Adipocyte (in vitro differentiated cells): ENCODE measurements around the gene FALEC.
A peak's percentile ranks its signal among the peaks of the same experiment; 100 is the strongest.

ENCODE experiments used
- DNase-seq: peaks from one replicate; pipeline ENCODE4 v3.0.0-alpha.2; 2015; ENCODE audit warnings: low read depth
- H3K27me3 ChIP-seq: replicated peaks from 2 replicates; pipeline ENCODE4 v1.7.0; 2013; ENCODE audit warnings: mild to moderate bottlenecking, low read length, moderate library complexity; ENCODE audit not compliant: control insufficient read depth, insufficient read depth
- H3K36me3 ChIP-seq: 2 replicates; pipeline ENCODE4 v1.7.0; 2013; ENCODE audit warnings: low read length, mild to moderate bottlenecking, moderate library complexity; ENCODE audit not compliant: control insufficient read depth, insufficient read depth, severe bottlenecking
- H3K4me1 ChIP-seq: 2 replicates; pipeline ENCODE4 v1.7.0; 2013; ENCODE audit warnings: mild to moderate bottlenecking, low read length, moderate library complexity; ENCODE audit not compliant: control insufficient read depth, insufficient read depth
- H3K4me3 ChIP-seq: 2 replicates; pipeline ENCODE4 v1.7.0; 2013; ENCODE audit warnings: mild to moderate bottlenecking, low read length, moderate library complexity
- H3K9ac ChIP-seq: 2 replicates; pipeline ENCODE4 v1.7.0; 2013; ENCODE audit warnings: mild to moderate bottlenecking, low read length, moderate library complexity
- H3K9me3 ChIP-seq: 2 replicates; pipeline ENCODE4 v1.7.0; 2013; ENCODE audit warnings: mild to moderate bottlenecking, low read length, moderate library complexity; ENCODE audit not compliant: control insufficient read depth

FALEC gene

DNA sequence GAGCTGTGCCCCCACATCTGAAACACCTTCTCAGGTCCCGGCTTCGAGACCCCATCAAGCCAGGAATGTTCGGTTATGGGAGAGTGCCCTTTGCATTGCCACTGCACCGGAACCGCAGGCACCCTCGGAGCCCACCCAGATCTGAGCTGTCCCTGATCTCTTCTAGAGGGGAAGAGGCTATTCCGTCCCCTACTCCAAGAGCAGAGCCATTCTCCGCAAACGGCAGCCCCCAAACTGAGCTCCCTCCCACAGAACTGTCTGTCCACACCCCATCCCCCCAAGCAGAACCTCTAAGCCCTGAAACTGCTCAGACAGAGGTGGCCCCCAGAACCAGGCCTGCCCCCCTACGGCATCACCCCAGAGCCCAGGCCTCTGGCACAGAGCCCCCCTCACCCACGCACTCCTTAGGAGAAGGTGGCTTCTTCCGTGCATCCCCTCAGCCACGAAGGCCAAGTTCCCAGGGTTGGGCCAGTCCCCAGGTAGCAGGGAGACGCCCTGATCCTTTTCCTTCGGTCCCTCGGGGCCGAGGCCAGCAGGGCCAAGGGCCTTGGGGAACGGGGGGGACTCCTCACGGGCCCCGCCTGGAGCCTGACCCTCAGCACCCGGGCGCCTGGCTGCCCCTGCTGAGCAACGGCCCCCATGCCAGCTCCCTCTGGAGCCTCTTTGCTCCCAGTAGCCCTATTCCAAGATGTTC is 38.0 kb downstream of the FALEC start:
- H3K9ac ChIP-seq, result peak overlapping the region; percentile 83
- H3K27me3 ChIP-seq, result no peaks in the 10 kb centered on the region
- H3K4me1 ChIP-seq, result peaks cover 46% of the 10 kb centered on the region
- no peak overlapping the region for H3K4me3 ChIP-seq
- DNase-seq, result no peak
- no peaks in the 10 kb centered on the region for H3K9me3 ChIP-seq
- H3K36me3 ChIP-seq, result peaks cover 31% of the 10 kb centered on the region

- Histone ChIP-seq H3K4me3 (no peak overlapping the region), H3K9me3 (no peaks in the 10 kb centered on the region), H3K4me1 (peaks cover 49% of the 10 kb centered on the region), H3K27me3 (no peaks in the 10 kb centered on the region), H3K9ac (peak overlapping the region; percentile 83), H3K36me3 (peaks cover 31% of the 10 kb centered on the region)
- DNase-seq, result no peak
Measured at GRCh38 chr1:150554086-150554452, 38.5 kb downstream of the FALEC start.

DNA sequence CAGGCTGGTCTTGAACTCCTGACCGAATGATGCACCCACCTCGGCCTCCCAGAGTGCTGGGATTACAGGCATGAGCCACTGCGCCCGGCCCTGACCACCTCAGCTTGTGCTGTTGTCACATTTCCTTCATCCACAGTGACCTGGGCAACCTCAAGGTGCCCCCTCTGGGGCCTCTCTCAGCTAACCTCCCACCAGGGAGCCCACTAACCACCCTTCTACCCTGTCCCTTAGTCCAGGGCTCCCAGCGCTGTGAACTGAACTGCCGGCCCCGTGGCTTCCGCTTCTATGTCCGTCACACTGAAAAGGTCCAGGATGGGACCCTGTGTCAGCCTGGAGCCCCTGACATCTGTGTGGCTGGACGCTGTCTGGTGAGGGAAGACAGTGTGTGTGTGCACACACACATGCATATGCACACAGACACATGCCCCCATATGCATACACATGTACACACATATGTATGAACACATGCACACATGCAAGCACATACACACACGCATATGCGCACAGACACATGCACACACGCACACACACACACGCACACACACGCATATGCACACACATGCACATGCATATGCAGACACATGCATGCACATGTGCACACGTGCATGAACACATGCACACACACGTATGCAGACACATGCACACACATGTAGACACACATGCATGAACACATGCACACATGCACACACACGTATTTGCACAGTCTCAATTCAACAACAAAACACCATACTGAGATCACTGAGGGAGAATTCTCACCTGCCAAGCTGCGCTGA is 39.8 kb downstream of the FALEC start:
- no peaks in the 10 kb centered on the region for H3K9me3 ChIP-seq
- H3K4me1 ChIP-seq, result peaks cover 56% of the 10 kb centered on the region
- peaks cover 31% of the 10 kb centered on the region for H3K36me3 ChIP-seq
- H3K9ac ChIP-seq, result no peak overlapping the region
- H3K27me3 ChIP-seq, result no peaks in the 10 kb centered on the region
- DNase-seq, result no peak
- no peak overlapping the region for H3K4me3 ChIP-seq

- no peak overlapping the region for H3K4me3 ChIP-seq
- no peak for DNase-seq
- peaks cover 31% of the 10 kb centered on the region for H3K36me3 ChIP-seq
Measured at GRCh38 chr1:150555971-150556865, 40.7 kb downstream of the FALEC start.

DNA sequence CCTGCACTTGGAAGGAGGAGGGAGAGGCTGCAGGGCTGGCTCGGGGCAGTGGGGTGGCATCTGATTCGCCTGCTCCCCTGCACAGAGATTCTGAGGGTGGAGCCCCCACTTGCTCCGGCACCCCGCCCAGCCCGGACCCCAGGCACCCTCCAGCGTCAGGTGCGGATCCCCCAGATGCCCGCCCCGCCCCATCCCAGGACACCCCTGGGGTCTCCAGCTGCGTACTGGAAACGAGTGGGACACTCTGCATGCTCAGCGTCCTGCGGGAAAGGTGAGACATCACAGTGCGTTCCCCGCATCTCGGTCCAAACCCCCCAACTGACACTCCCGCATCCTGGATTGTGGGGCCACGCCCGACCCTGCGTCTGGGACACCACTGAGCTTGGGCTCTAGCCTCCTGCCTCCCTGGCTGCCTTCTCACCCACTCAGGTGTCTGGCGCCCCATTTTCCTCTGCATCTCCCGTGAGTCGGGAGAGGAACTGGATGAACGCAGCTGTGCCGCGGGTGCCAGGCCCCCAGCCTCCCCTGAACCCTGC is 41.6 kb downstream of the FALEC start:
- no peak overlapping the region for H3K4me3 ChIP-seq
- H3K9ac ChIP-seq, result no peak overlapping the region
- no peak for DNase-seq
- H3K36me3 ChIP-seq, result peaks cover 31% of the 10 kb centered on the region
- no peaks in the 10 kb centered on the region for H3K9me3 ChIP-seq
- no peaks in the 10 kb centered on the region for H3K27me3 ChIP-seq
- H3K4me1 ChIP-seq, result peaks cover 50% of the 10 kb centered on the region

More at GRCh38 chr1:150555971-150556865, 40.7 kb downstream of the FALEC start:
- Histone ChIP-seq H3K9ac (peak overlapping the region; percentile 47), H3K9me3 (no peaks in the 10 kb centered on the region), H3K4me1 (peaks cover 52% of the 10 kb centered on the region), H3K27me3 (no peaks in the 10 kb centered on the region)

DNA sequence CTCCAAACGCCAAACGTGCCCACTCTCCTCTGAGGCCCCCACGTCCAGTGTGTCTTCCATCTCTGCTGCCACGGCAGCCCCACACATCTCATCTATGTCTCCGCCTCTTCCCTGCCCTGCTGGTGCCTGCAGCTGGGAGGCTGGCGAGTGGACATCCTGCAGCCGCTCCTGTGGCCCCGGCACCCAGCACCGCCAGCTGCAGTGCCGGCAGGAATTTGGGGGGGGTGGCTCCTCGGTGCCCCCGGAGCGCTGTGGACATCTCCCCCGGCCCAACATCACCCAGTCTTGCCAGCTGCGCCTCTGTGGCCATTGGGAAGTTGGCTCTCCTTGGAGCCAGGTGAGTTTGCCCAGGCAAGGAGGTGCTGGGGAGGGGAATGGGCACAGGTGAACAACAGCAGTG is 42.3 kb downstream of the FALEC start:
- H3K4me3 ChIP-seq, result no peak overlapping the region
- no peaks in the 10 kb centered on the region for H3K9me3 ChIP-seq
- H3K9ac ChIP-seq, result peak overlapping the region; percentile 99
- no peaks in the 10 kb centered on the region for H3K27me3 ChIP-seq
- peaks cover 31% of the 10 kb centered on the region for H3K36me3 ChIP-seq
- no peak for DNase-seq
- H3K4me1 ChIP-seq, result peaks cover 52% of the 10 kb centered on the region

DNA sequence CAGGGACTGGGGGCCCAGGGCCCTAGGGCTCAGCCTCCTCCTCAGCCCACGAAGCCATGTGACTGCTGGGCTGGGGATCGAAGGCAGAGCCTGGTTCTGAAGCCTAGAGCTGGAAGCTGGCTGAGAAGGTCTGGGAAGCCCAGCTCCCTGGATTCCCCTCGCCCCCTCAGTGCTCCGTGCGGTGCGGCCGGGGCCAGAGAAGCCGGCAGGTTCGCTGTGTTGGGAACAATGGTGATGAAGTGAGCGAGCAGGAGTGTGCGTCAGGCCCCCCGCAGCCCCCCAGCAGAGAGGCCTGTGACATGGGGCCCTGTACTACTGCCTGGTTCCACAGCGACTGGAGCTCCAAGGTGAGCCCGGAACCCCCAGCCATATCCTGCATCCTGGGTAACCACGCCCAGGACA is 42.8 kb downstream of the FALEC start:
- Histone ChIP-seq H3K36me3 (peaks cover 31% of the 10 kb centered on the region), H3K27me3 (no peaks in the 10 kb centered on the region), H3K4me1 (peaks cover 52% of the 10 kb centered on the region), H3K9ac (peak overlapping the region; percentile 99), H3K4me3 (peak overlapping the region; percentile 20), H3K9me3 (no peaks in the 10 kb centered on the region)
- DNase-seq, result no peak

DNA sequence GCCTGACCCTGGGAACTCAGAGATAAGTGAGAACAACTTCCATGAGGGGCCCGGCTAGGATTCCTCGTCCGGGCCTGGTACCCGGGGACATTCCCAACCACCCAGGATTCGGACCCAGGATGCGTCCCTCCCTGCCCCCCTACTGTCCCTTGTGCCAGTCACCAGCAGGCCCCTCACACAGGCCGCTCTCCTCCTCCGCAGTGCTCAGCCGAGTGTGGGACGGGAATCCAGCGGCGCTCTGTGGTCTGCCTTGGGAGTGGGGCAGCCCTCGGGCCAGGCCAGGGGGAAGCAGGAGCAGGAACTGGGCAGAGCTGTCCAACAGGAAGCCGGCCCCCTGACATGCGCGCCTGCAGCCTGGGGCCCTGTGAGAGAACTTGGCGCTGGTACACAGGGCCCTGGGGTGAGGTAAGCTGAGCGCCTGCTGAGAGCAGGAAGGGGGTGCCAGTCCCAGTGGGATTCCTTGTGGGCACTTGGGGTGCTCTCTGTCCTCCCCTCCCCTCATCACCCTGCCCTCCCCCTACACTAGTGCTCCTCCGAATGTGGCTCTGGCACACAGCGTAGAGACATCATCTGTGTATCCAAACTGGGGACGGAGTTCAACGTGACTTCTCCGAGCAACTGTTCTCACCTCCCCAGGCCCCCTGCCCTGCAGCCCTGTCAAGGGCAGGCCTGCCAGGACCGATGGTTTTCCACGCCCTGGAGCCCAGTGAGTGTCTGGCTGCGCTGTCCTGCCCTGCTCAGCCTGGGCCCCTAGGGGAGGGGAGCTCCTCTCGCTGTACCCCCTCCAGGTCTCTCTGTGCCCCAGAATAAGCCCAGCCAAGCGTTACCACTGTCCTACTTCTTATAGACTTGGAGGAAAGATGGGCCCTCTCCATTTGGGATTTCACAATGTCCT is 43.5 kb downstream of the FALEC start:
- H3K4me1 ChIP-seq, result peaks cover 52% of the 10 kb centered on the region
- DNase-seq, result no peak
- peak overlapping the region; percentile 99 for H3K9ac ChIP-seq
- H3K36me3 ChIP-seq, result peaks cover 31% of the 10 kb centered on the region
- no peaks in the 10 kb centered on the region for H3K27me3 ChIP-seq
- H3K9me3 ChIP-seq, result no peaks in the 10 kb centered on the region
- H3K4me3 ChIP-seq, result peak overlapping the region; percentile 20

- Histone ChIP-seq H3K27me3 (no peaks in the 10 kb centered on the region), H3K4me1 (peaks cover 58% of the 10 kb centered on the region), H3K9me3 (no peaks in the 10 kb centered on the region), H3K9ac (peak overlapping the region; percentile 99), H3K36me3 (peaks cover 26% of the 10 kb centered on the region), H3K4me3 (no peak overlapping the region)
- DNase-seq, result no peak
Measured at GRCh38 chr1:150559656-150560010, 44.1 kb downstream of the FALEC start.

DNA sequence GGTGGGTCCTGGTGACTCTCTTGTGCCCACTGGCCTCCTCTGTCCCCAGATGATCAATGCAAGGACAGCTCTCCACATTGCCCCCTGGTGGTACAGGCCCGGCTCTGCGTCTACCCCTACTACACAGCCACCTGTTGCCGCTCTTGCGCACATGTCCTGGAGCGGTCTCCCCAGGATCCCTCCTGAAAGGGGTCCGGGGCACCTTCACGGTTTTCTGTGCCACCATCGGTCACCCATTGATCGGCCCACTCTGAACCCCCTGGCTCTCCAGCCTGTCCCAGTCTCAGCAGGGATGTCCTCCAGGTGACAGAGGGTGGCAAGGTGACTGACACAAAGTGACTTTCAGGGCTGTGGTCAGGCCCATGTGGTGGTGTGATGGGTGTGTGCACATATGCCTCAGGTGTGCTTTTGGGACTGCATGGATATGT is 44.5 kb downstream of the FALEC start:
- H3K9ac ChIP-seq, result peak overlapping the region; percentile 99
- peak; percentile 83 for DNase-seq
- H3K27me3 ChIP-seq, result no peaks in the 10 kb centered on the region
- no peaks in the 10 kb centered on the region for H3K9me3 ChIP-seq
- H3K36me3 ChIP-seq, result peaks cover 24% of the 10 kb centered on the region
- H3K4me1 ChIP-seq, result peaks cover 62% of the 10 kb centered on the region
- H3K4me3 ChIP-seq, result peak overlapping the region; percentile 83
